Mesenchymal stem cell (in vitro differentiated cells and primary cell): ENCODE data around the gene SLC35F3.
"Not testable (repeated sequence)": the region's sequence is repeated elsewhere in the genome, so short reads cannot be mapped to it uniquely, and the experiment has no call there.

ENCODE experiments used
- DNase-seq: peaks from one replicate; pipeline ENCODE4 v3.0.0-alpha.2; 2013
- H2AFZ ChIP-seq: one replicate; pipeline ENCODE4 v1.6.1; 2013; ENCODE audit warnings: low read depth, mild to moderate bottlenecking, control low read depth, inconsistent platforms, low read length, moderate library complexity
- H2AK5ac ChIP-seq: 2 replicates; pipeline ENCODE4 v1.6.1; 2013; ENCODE audit warnings: low read length, moderate library complexity, mild to moderate bottlenecking, inconsistent platforms; ENCODE audit not compliant: severe bottlenecking
- H2BK120ac ChIP-seq: one replicate; pipeline ENCODE4 v1.6.1; 2013; ENCODE audit warnings: low read depth, mild to moderate bottlenecking, inconsistent platforms, low read length, moderate library complexity
- H2BK12ac ChIP-seq, 2 experiments: one replicate each; pipeline ENCODE4 v1.6.1; 2013; ENCODE audit warnings: inconsistent platforms in 2 of 2, low read length in 2 of 2, mild to moderate bottlenecking in 2 of 2, moderate library complexity in 2 of 2, control low read depth in 1 of 2
- H2BK15ac ChIP-seq: one replicate; pipeline ENCODE4 v1.6.1; 2013; ENCODE audit warnings: mild to moderate bottlenecking, low read depth, inconsistent platforms; ENCODE audit not compliant: poor library complexity, severe bottlenecking
- H2BK5ac ChIP-seq: 2 replicates; pipeline ENCODE4 v1.6.1; 2013; ENCODE audit warnings: low read depth, mild to moderate bottlenecking, low read length, control low read depth, inconsistent platforms; ENCODE audit not compliant: poor library complexity, severe bottlenecking
- H3K14ac ChIP-seq, 2 experiments: one replicate each; pipeline ENCODE4 v1.6.1; 2013; ENCODE audit warnings: inconsistent platforms in 2 of 2, low read length in 2 of 2, control low read depth in 1 of 2, mild to moderate bottlenecking in 1 of 2, moderate library complexity in 1 of 2
- H3K18ac ChIP-seq, 2 experiments: one replicate each; pipeline ENCODE4 v1.6.1; 2013; ENCODE audit warnings: inconsistent platforms in 2 of 2, low read length in 2 of 2, control low read depth in 1 of 2, low read depth in 1 of 2, mild to moderate bottlenecking in 1 of 2
- H3K23ac ChIP-seq, 2 experiments: one replicate each; pipeline ENCODE4 v1.6.1; 2013; ENCODE audit warnings: inconsistent platforms in 2 of 2, low read length in 2 of 2, mild to moderate bottlenecking in 2 of 2, moderate library complexity in 2 of 2, control low read depth in 1 of 2
- H3K27ac ChIP-seq: 2 replicates; pipeline ENCODE4 v1.5.1; 2013; ENCODE audit warnings: mild to moderate bottlenecking, moderate library complexity, low read length, control low read depth, inconsistent platforms; ENCODE audit not compliant: poor library complexity, severe bottlenecking
- H3K27me3 ChIP-seq, 2 experiments: 2 replicates each; pipeline versions ENCODE4 v1.6.1 to v1.7.0; 2013; ENCODE audit warnings: low read length in 2 of 2, mild to moderate bottlenecking in 2 of 2, moderate library complexity in 2 of 2, control low read depth in 1 of 2, inconsistent platforms in 1 of 2; ENCODE audit not compliant: control insufficient read depth in 1 of 2, insufficient read depth in 1 of 2
- H3K36me3 ChIP-seq, 2 experiments: 2 replicates each; pipeline versions ENCODE4 v1.6.1 to v1.7.0; 2013; ENCODE audit warnings: low read length in 2 of 2, control low read depth in 1 of 2, inconsistent platforms in 1 of 2, low read depth in 1 of 2, mild to moderate bottlenecking in 1 of 2; ENCODE audit not compliant: insufficient read depth in 2 of 2, control insufficient read depth in 1 of 2
- H3K4ac ChIP-seq, 2 experiments: one replicate each; pipeline ENCODE4 v1.6.1; 2013; ENCODE audit warnings: inconsistent platforms in 2 of 2, low read length in 2 of 2, mild to moderate bottlenecking in 2 of 2, moderate library complexity in 2 of 2, control low read depth in 1 of 2, low read depth in 1 of 2
- H3K4me1 ChIP-seq: 2 replicates; pipeline ENCODE4 v1.6.1; 2013; ENCODE audit warnings: low read depth, low read length, control low read depth; ENCODE audit not compliant: control insufficient read depth, insufficient read depth
- H3K4me2 ChIP-seq: 2 replicates; pipeline ENCODE4 v1.6.1; 2013; ENCODE audit warnings: low read length, mild to moderate bottlenecking, inconsistent platforms; ENCODE audit not compliant: poor library complexity, severe bottlenecking
- H3K4me3 ChIP-seq, 2 experiments: 2 replicates each; pipeline versions ENCODE4 v1.5.1 to v1.7.0; 2013; ENCODE audit warnings: low read length in 2 of 2, mild to moderate bottlenecking in 2 of 2, control low read depth in 1 of 2, low read depth in 1 of 2; ENCODE audit not compliant: insufficient read depth in 1 of 2
- H3K79me1 ChIP-seq: replicated peaks from 2 replicates; pipeline ENCODE4 v1.6.1; 2013; ENCODE audit warnings: mild to moderate bottlenecking, control low read depth, low read length, inconsistent platforms; ENCODE audit not compliant: poor library complexity, severe bottlenecking
- H3K9ac ChIP-seq: 2 replicates; pipeline ENCODE4 v1.7.0; 2013; ENCODE audit warnings: mild to moderate bottlenecking, low read length, moderate library complexity
- H3K9me3 ChIP-seq: 2 replicates; pipeline ENCODE4 v1.7.0; 2013; ENCODE audit warnings: mild to moderate bottlenecking, low read length; ENCODE audit not compliant: control insufficient read depth
- H4K8ac ChIP-seq: one replicate; pipeline ENCODE4 v1.6.1; 2013; ENCODE audit warnings: inconsistent platforms, mild to moderate bottlenecking, low read length, moderate library complexity
- H4K91ac ChIP-seq: one replicate; pipeline ENCODE4 v1.6.1; 2013; ENCODE audit warnings: mild to moderate bottlenecking, low read length, inconsistent platforms
- WGBS: methylation state at CpG from one replicate; pipeline ENCODE4 v1.1.7; 2013; ENCODE audit warnings: mixed read lengths; 5-methylcytosine and 5-hydroxymethylcytosine counted together

Gene SLC35F3

DNA sequence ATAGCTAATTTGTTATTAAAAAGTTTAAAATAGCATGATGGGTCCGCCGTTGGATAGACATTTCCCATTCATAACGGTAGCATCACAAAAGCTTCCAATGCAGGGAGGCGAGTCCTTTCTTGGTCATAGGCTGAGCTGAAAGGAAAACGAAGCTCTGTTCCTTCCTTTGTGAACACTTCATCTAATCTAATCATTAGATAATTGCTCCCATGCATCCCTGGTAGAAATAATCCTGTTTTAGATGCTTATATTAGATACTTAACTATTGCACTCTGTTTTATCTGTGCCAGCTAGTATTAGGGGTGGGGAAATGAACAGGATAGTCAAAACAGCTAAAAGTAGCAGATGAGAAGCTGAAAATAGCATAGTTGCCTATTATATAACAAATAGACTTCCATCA, 215.0 kb downstream of the SLC35F3 start:
- Histone ChIP-seq H3K4me2 (no peak overlapping the region), H3K36me3 (no peaks in the 10 kb centered on the region), H2BK5ac (no peak overlapping the region), H2BK12ac (no peak overlapping the region), H3K4ac (no peak overlapping the region), H3K27ac (no peak overlapping the region), H4K8ac (no peak overlapping the region), H2BK15ac (no peak overlapping the region), H3K27me3 (peaks cover 0 to 6% of the 10 kb centered on the region in 2 experiments), H3K79me1 (no peaks in the 10 kb centered on the region), H3K18ac (no peak overlapping the region), H3K4me1 (no peaks in the 10 kb centered on the region), H3K23ac (no peak overlapping the region), H2AK5ac (no peak overlapping the region), H3K14ac (no peak overlapping the region), H3K9me3 (no peaks in the 10 kb centered on the region), H4K91ac (no peak overlapping the region), H2AFZ (no peak overlapping the region), H2BK120ac (no peak overlapping the region), H3K9ac (no peak overlapping the region), H3K4me3 (no peak overlapping the region)
- DNase-seq: no peak
- 89% methylated on average over 5 of the region's 5 CpGs for WGBS

DNA sequence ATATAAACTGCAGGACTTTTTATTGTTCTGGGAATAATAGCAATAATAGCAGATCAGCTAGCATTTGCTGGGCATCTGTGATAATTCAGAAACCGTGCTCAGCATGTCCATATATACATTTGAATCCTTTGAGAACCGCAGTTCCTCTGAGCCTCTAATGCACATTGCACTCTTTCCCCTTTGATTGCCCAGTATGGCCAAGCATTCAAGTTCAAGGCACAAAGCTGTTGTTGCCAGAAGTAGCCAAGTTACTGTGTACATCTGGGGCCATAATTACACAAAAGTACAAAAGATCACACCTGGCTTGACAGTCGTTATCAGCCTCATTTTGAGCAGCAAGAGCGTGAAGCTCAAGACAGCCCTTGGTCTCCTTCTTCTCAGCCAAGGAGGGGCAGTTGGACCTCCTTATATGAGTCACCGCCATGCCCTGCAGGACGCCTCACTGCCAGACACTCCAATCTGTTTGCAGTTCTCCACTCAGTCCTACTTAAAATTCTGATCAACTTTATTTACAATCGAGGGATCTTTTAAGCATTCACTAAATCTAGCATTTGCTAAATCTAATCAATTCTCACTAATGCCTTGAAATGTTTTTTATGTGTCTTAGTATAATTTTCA, 216.0 kb downstream of the SLC35F3 start:
- no peak overlapping the region for H2BK5ac ChIP-seq
- no peak overlapping the region for H2BK15ac ChIP-seq
- no peak overlapping the region for H3K4me2 ChIP-seq
- no peaks in the 10 kb centered on the region for H3K79me1 ChIP-seq
- no peak overlapping the region for H4K8ac ChIP-seq
- H3K14ac ChIP-seq: no peak overlapping the region
- no peak overlapping the region for H3K27ac ChIP-seq
- WGBS: 86% methylated on average over 7 of the region's 7 CpGs
- H3K4me3 ChIP-seq: no peak overlapping the region
- H3K9ac ChIP-seq: no peak overlapping the region
- no peak overlapping the region for H4K91ac ChIP-seq
- no peak overlapping the region for H3K18ac ChIP-seq
- H2BK120ac ChIP-seq: no peak overlapping the region
- H2BK12ac ChIP-seq: no peak overlapping the region
- no peak overlapping the region for H2AFZ ChIP-seq
- no peaks in the 10 kb centered on the region for H3K4me1 ChIP-seq
- no peak overlapping the region for H2AK5ac ChIP-seq
- no peaks in the 10 kb centered on the region for H3K9me3 ChIP-seq
- H3K36me3 ChIP-seq: no peaks in the 10 kb centered on the region
- no peak overlapping the region for H3K23ac ChIP-seq
- peaks cover 0 to 13% of the 10 kb centered on the region in 2 experiments for H3K27me3 ChIP-seq
- H3K4ac ChIP-seq: no peak overlapping the region
- DNase-seq: no peak

DNA sequence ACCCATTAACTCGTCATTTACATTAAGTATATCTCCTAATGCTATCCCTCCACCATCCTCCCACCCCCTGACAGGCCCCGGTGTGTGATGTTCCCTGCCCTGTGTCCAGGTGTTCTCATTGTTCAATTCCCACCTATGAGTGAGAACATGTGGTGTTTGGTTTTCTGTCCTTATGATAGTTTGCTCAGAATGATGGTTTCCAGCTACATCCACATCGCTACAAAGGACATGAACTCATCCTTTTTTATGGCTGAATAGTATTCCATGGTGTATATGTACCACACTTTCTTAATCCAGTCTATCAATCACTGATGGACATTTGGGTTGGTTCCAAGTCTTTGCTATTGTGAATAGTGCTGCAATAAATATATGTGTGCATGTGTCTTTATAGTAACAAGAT, 217.2 kb downstream of the SLC35F3 start:
- no CpG with 5 or more reads among the region's 3 CpGs for WGBS
- H3K18ac ChIP-seq: not testable (repeated sequence)

DNA sequence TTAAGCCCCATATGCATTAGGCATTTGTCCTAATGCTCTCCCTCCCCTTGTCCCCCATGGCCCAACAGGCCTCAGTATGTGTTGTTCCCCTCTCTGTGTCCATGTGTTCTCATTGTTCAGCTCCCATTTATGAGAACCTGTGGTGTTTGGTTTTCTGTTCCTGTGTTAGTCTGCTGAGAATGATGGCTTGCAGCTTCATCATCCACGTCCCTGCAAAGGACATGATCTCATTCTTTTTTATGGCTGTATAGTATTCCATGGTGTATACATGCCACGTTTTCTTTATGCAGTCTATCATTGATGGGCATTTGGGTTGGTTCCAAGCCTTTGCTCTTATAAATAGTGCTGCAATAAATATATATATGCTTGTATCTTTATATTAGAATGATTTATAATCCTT, 218.1 kb downstream of the SLC35F3 start:
- not testable (repeated sequence) for H3K27ac ChIP-seq

More for the DNA sequence above, 217.2 kb downstream of the SLC35F3 start:
- H3K23ac ChIP-seq, H3K14ac ChIP-seq, H3K9ac ChIP-seq, H3K4me1 ChIP-seq, H3K36me3 ChIP-seq, H3K4ac ChIP-seq, H2BK12ac ChIP-seq, H2BK15ac ChIP-seq, H3K79me1 ChIP-seq, H3K4me2 ChIP-seq, H2BK120ac ChIP-seq, H2BK5ac ChIP-seq, H3K27ac ChIP-seq, H4K8ac ChIP-seq, DNase-seq, H4K91ac ChIP-seq, H3K9me3 ChIP-seq, H2AFZ ChIP-seq, H3K4me3 ChIP-seq, H2AK5ac ChIP-seq: not testable (repeated sequence)
- peaks cover 0 to 18% of the 10 kb centered on the region in 2 experiments for H3K27me3 ChIP-seq

More for the DNA sequence above, 218.1 kb downstream of the SLC35F3 start:
- not testable (repeated sequence) for H3K9ac ChIP-seq, H3K36me3 ChIP-seq, H3K4me1 ChIP-seq, H3K23ac ChIP-seq, H3K18ac ChIP-seq, H2AK5ac ChIP-seq, H2BK120ac ChIP-seq, H3K79me1 ChIP-seq, H3K9me3 ChIP-seq, H3K4me2 ChIP-seq, H3K4me3 ChIP-seq, H2AFZ ChIP-seq, H2BK5ac ChIP-seq, H4K91ac ChIP-seq, H4K8ac ChIP-seq, H2BK15ac ChIP-seq, H2BK12ac ChIP-seq, H3K4ac ChIP-seq, DNase-seq, H3K14ac ChIP-seq
- 100% methylated on average over 1 of the region's 2 CpGs for WGBS
- H3K27me3 ChIP-seq: peaks cover 0 to 23% of the 10 kb centered on the region in 2 experiments
